GM23248 (cell line): ENCODE data around the gene ABR.

Source experiments
- EZH2 ChIP-seq: fragments of 200-600 bp; sonication (generic); IDR thresholded peaks from 2 replicates; pipeline ENCODE4 v1.6.1; 2018; ENCODE audit warnings: antibody characterized with exemption, mild to moderate bottlenecking; ENCODE audit not compliant: insufficient read depth, poor library complexity, severe bottlenecking
- EZH2phosphoT487 ChIP-seq: fragments of 200-600 bp; sonication (generic); IDR thresholded peaks from 2 replicates; pipeline ENCODE4 v1.6.1; 2018; ENCODE audit warnings: antibody characterized with exemption, moderate library complexity, mild to moderate bottlenecking, low read depth; ENCODE audit not compliant: insufficient read depth

GRCh38 chr17:1206026-1206777 lies 26.4 kb upstream of the ABR start:
- no peak for TF ChIP-seq EZH2phosphoT487
- no peak for TF ChIP-seq EZH2
